K562 (cell line): ENCODE data around the gene PEX6. TPM values are rescaled to one million over a fixed set of nuclear protein-coding genes. Genes with fewer than 3 reads are reported as not detected.

Experiments used
- ATAC-seq: fragments of 200-7000 bp; cut with Tn5 transposase; 3 replicates; pipeline ENCODE4 v1.9.1; 2020; ENCODE audit warnings: moderate library complexity
- BruUV-seq: library from RNA; stranded (reverse); fragments of 400-500 nt; replicated peaks from 2 replicates; lab custom pipeline; 2021; lab: Mats Ljungman, UMichigan
- CTCF ChIA-PET: fragments of 300-600 bp; formaldehyde crosslinking; extraction: SDS; loops from one replicate; lab custom pipeline; 2021; ENCODE audit warnings: low intra/inter-chr PET ratio; lab: Yijun Ruan, JAX
- POLR2A ChIA-PET: fragments of 300-600, 350-650 bp; sonication (Branson Sonifier 250); formaldehyde crosslinking; extraction: SDS; loops from one replicate; lab custom pipeline; 2021; ENCODE audit warnings: antibody characterized with exemption, inconsistent platforms; lab: Yijun Ruan, JAX
- DNase-seq, 4 experiments: peaks; one replicate each; pipeline versions ENCODE4 v3.0.0 to v3.0.0-alpha.2; 2011 to 2018; ENCODE audit warnings: low spot score in 3 of 4, mixed read lengths in 3 of 4; ENCODE audit errors: extremely low read depth in 1 of 4
- FAIRE-seq: peaks from 2 replicates; lab custom pipeline; 2011; peaks lifted over from hg19 to GRCh38; lab: Jason Lieb, UNC
- H2AFZ ChIP-seq: 2 replicates; pipeline ENCODE4 v1.6.0; 2011; ENCODE audit warnings: low read depth, low read length, control low read depth, inconsistent platforms
- H3K27ac ChIP-seq: fragments of 200-600 bp; 3 replicates; pipeline ENCODE4 v1.8.0; 2011; ENCODE audit warnings: low read depth, mild to moderate bottlenecking, control low read depth, inconsistent platforms, low read length, moderate library complexity, mixed read lengths; ENCODE audit errors: extremely low read depth
- H3K27me3 ChIP-seq, 2 experiments: fragments of 300-600 bp in 1 of 2; 2 replicates in 1 of 2; 3 replicates in 1 of 2; pipeline versions ENCODE4 v1.6.0 to v1.8.0; 2011; ENCODE audit warnings: inconsistent platforms in 2 of 2, low read length in 2 of 2, mild to moderate bottlenecking in 1 of 2, mixed read lengths in 1 of 2, moderate library complexity in 1 of 2; ENCODE audit not compliant: control insufficient read depth in 2 of 2, insufficient read depth in 2 of 2
- H3K36me3 ChIP-seq: fragments of 300-600 bp; 3 replicates; pipeline ENCODE4 v1.8.0; 2011; ENCODE audit warnings: mild to moderate bottlenecking, low read length, inconsistent platforms; ENCODE audit not compliant: control insufficient read depth, insufficient read depth
- H3K4me1 ChIP-seq, 2 experiments: fragments of 200-600 bp in 1 of 2; replicated peaks in 1 of 2; 2 replicates in 1 of 2; 3 replicates in 1 of 2; pipeline versions ENCODE4 v1.5.1 to v1.8.0; 2011; ENCODE audit warnings: inconsistent platforms in 2 of 2, low read length in 2 of 2, mild to moderate bottlenecking in 1 of 2, mixed read lengths in 1 of 2, moderate library complexity in 1 of 2; ENCODE audit not compliant: control insufficient read depth in 2 of 2, insufficient read depth in 2 of 2
- H3K4me2 ChIP-seq: 2 replicates; pipeline ENCODE4 v1.6.1; 2011; ENCODE audit warnings: low read length, control low read depth, inconsistent platforms, mixed read lengths; ENCODE audit not compliant: insufficient read depth
- H3K4me3 ChIP-seq: fragments of 200-600 bp; sonication (generic), shearing (Covaris generic); 2 replicates; pipeline ENCODE4 v1.5.1; 2016; ENCODE audit warnings: control low read depth, inconsistent platforms
- H3K79me2 ChIP-seq: fragments of 200-600 bp; 3 replicates; pipeline ENCODE4 v1.8.0; 2011; ENCODE audit warnings: low read length, inconsistent platforms; ENCODE audit not compliant: control insufficient read depth, insufficient read depth
- H3K9ac ChIP-seq, 2 experiments: 2 replicates each; pipeline versions ENCODE4 v1.6.0 to v1.6.1; 2011; ENCODE audit warnings: low read depth in 2 of 2, low read length in 2 of 2, control low read depth in 1 of 2, inconsistent platforms in 1 of 2, mild to moderate bottlenecking in 1 of 2, mixed read lengths in 1 of 2; ENCODE audit not compliant: insufficient read depth in 1 of 2
- H3K9me1 ChIP-seq: one replicate; pipeline ENCODE4 v1.6.0; 2011; ENCODE audit warnings: inconsistent platforms, mild to moderate bottlenecking, low read length, moderate library complexity; ENCODE audit not compliant: control insufficient read depth, insufficient read depth
- H3K9me3 ChIP-seq: replicated peaks from 2 replicates; pipeline ENCODE4 v1.5.1; 2011; ENCODE audit warnings: low read depth, low read length, inconsistent platforms; ENCODE audit not compliant: control insufficient read depth, insufficient read depth
- H4K20me1 ChIP-seq: replicated peaks from 2 replicates; pipeline ENCODE4 v1.6.1; 2011; ENCODE audit warnings: low read length, inconsistent platforms, mixed read lengths; ENCODE audit not compliant: control insufficient read depth, insufficient read depth
- KLF1 ChIP-seq: fragments of 450-650 bp; IDR thresholded peaks from 2 replicates; pipeline ENCODE4 v1.6.1; 2016; ENCODE audit warnings: missing genetic modification characterization, missing compliant biosample characterization
- NFRKB ChIP-seq: fragments of 450-650 bp; IDR thresholded peaks from 2 replicates; pipeline ENCODE4 v1.6.1; 2016; ENCODE audit warnings: low read depth
- PHF20 ChIP-seq: fragments of 450-650 bp; IDR thresholded peaks from 2 replicates; pipeline ENCODE4 v1.6.1; 2018; ENCODE audit not compliant: partially characterized antibody
- PHF8 ChIP-seq: fragments of 200-600 bp; sonication (generic); IDR thresholded peaks from 2 replicates; pipeline ENCODE4 v1.6.1; 2012; ENCODE audit warnings: mixed run types, mild to moderate bottlenecking, inconsistent platforms, low read length, moderate library complexity, borderline replicate concordance
- POLR2G ChIP-seq: fragments of 200-400 bp; formaldehyde crosslinking; IDR thresholded peaks from 2 replicates; pipeline ENCODE4 v1.6.1; 2017; ENCODE audit warnings: low read depth, mild to moderate bottlenecking, antibody characterized with exemption, low read length, moderate library complexity
- STAT6 ChIP-seq: sonication (generic); formaldehyde crosslinking; IDR thresholded peaks from 2 replicates; pipeline ENCODE4 v1.8.1; 2023; ENCODE audit warnings: mild to moderate bottlenecking, missing genetic modification reagents
- TFAP4 ChIP-seq: sonication (generic); formaldehyde crosslinking; IDR thresholded peaks from 2 replicates; pipeline ENCODE4 v1.8.0; 2022; ENCODE audit warnings: missing genetic modification reagents, mild to moderate bottlenecking, moderate library complexity, borderline replicate concordance
- ZC3H11A ChIP-seq: IDR thresholded peaks from 2 replicates; pipeline ENCODE4 v1.6.1; 2012; ENCODE audit warnings: low read depth, low read length, improper control_type of control experiment
- ZNF121 ChIP-seq: sonication (generic); formaldehyde crosslinking; conservative IDR thresholded peaks from 2 replicates; pipeline ENCODE4 v1.8.0; 2022; ENCODE audit warnings: missing genetic modification reagents
- ZNF217 ChIP-seq: sonication (generic); formaldehyde crosslinking; IDR thresholded peaks from 2 replicates; pipeline ENCODE4 v1.8.0; 2022; ENCODE audit warnings: mild to moderate bottlenecking, missing genetic modification reagents
- WGBS: fragments of 100-300 bp; shearing (Covaris generic); methylation state at CpG from one replicate; pipeline ENCODE4 v1.1.6; 2016; ENCODE audit warnings: low coverage, mixed read lengths; ENCODE audit not compliant: insufficient coverage; ENCODE audit errors: missing lambda C conversion rate; 5-methylcytosine and 5-hydroxymethylcytosine counted together
- in situ Hi-C: fragments of 300-500 bp; cut with MboI; formaldehyde crosslinking; loops from 4 replicates; pipeline ENCODE4 v1.15.0; 2018; ENCODE audit warnings: inconsistent platforms, mixed read lengths
- intact Hi-C: fragments of 100-400 bp; cut with micrococcal nuclease; formaldehyde crosslinking; loops from 2 replicates; pipeline ENCODE4 v1.14.2; 2022
- polyA plus RNA-seq, 8 experiments: library from polyadenylated mRNA; depleted of rRNA in 4 of 8; stranded (reverse) in 5 of 8; unstranded in 3 of 8; fragments of >200 nt; fragmentation: Nextera tagmentation in 2 of 8; fragmentation: Illumina TruSeq in 1 of 8; extraction: Ambion mirVana in 2 of 8; extraction: Trizol in 1 of 8; gene quantifications; 2 replicates each; pipeline versions ENCODE4 v1.2.1 to v1.2.3, GENCODE V29; 2011 to 2014; ENCODE audit warnings: inconsistent platforms in 1 of 8, missing spikeins in 1 of 8
- total RNA-seq, 7 experiments: library from RNA; depleted of rRNA in 6 of 7; stranded (reverse); fragments of >200 nt in 6 of 7; fragmentation: Illumina TruSeq in 2 of 7; extraction: Trizol in 2 of 7; gene quantifications; 2 replicates each; pipeline versions ENCODE4 v1.2.1 to v1.2.3, GENCODE V29; 2011 to 2021; ENCODE audit warnings: low replicate concordance in 1 of 7
- TF ChIP-seq, protein P1 (sequence below), 2 experiments: fragments of 450-650 bp; conservative IDR thresholded peaks; 2 replicates each; pipeline ENCODE4 v1.6.1; 2017; ENCODE audit warnings: mild to moderate bottlenecking in 2 of 2, moderate library complexity in 2 of 2
- TF ChIP-seq, protein P2 (sequence below): fragments of 450-650 bp; IDR thresholded peaks from 2 replicates; pipeline ENCODE4 v1.7.1; 2018; ENCODE audit warnings: mild to moderate bottlenecking, low read depth; ENCODE audit not compliant: partially characterized antibody

Gene PEX6
- total and polyA plus RNA-seq, 9 of the 15 experiments (the other 6 are each of a cell fraction or from before 2014, with no cell fraction given): 0.17 to 20.8 (median 6.9) TPM

DNA sequence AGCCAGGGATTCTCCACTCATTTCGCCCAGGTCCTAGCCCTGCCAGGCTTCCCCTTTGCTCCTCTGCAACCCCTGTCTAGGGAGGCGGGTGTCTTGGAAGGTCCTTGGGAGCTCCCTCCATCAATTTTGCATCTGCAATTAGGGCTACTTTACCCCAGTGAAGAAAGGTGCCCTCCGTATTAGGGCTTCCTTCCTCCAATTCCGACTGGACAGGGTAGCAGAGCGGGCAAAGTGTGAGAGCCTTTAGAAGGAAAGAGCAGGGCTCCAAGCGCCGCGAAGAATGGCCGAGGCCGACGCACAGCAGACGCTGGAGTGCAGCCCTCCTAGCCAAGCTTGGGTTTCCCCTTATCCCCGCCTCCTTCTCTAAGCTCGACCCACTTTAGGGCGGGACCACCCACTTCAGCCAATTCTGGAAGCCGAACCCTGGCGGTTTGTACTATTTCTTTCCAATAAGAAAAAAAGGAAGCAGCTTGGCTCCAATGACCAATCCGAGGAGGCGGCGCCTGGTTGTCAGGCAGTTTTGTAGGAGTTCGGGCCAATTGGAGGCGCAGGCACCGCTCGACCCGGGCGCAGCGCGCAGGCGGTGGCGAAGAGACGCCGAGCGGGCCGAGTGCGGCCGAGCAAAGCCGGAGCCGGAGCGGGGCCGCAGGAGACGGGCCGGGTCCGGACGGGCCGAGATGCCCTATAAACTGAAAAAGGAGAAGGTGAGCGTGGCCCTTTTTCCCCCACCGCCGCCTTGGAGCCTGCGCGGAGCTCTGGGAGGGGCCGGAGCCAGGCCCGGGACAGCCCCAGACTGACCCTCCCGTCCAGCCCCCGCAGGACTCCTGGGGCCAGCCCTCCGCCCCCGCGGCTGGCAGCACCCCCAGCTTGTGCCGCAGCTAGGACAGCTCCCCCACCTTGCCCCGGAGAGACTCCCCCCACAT is 5.3 kb upstream of the PEX6 start, which contains the start of gene PPP2R5D:
Gene PPP2R5D, plus strand, starts transcription at position 570 of the 923 bp plus-strand sequence. Its CDS starts 108 bp downstream, at position 678.
- H3K27ac ChIP-seq: peak within 1 kb of the TSS; percentile 69
- no peaks in the 10 kb centered on the region for H3K9me3 ChIP-seq
- no peaks in the 10 kb centered on the region for H3K27me3 ChIP-seq
- intact Hi-C loops: no loop called here
- H2AFZ ChIP-seq: peak within 1 kb of the TSS; percentile 93
- peaks cover 38 to 39% of the 10 kb centered on the region in 2 experiments for H3K4me1 ChIP-seq
- H3K9me1 ChIP-seq: peaks cover 12% of the 10 kb centered on the region
- peak within 1 kb of the TSS; percentile 93 for H3K4me2 ChIP-seq
- CTCF ChIA-PET: no interaction called here
- ATAC-seq: peak; percentile 96
- WGBS: under 1% methylated on average over 57 of the region's 59 CpGs
- H3K4me3 ChIP-seq: peak within 1 kb of the TSS; percentile 64
- H3K79me2 ChIP-seq: peaks cover 33% of the 10 kb centered on the region
- peaks cover 11% of the 10 kb centered on the region for H4K20me1 ChIP-seq
- POLR2A ChIA-PET: interaction anchor here (0.5 to 2.0 kb wide), 21 partner anchors 9 to 423 kb away, joined by 3 to 23 read pairs (median 4); partner anchors contain the start of genes KLC4, KLHDC3, MEA1 and MRPL2
- in situ Hi-C loops: no loop called here
- H3K9ac ChIP-seq: peak within 1 kb of the TSS; percentile 72 to 94
- no TSS peak for BruUV-seq
- FAIRE-seq: peak; percentile 99
- peaks cover 20% of the 10 kb centered on the region for H3K36me3 ChIP-seq
- peak; percentile 93 to 100 (median 96) for DNase-seq
- TF ChIP-seq ZC3H11A (no peak), ZNF121 (CRISPR knock-in tag) (no peak), PHF8 (peak; percentile 89; the same call in 1 of the 2 replicates), TFAP4 (CRISPR knock-in tag) (peak; percentile 45), NFRKB (peak; percentile 46; the same call in 1 of the 2 replicates), STAT6 (CRISPR knock-in tag) (peak; percentile 87; the same call in 1 of the 2 replicates), PHF20 (peak; percentile 27), KLF1 (tag) (no peak), ZNF217 (CRISPR knock-in tag) (no peak), POLR2G (peak; percentile 88)
- TF ChIP-seq, protein P1, sequence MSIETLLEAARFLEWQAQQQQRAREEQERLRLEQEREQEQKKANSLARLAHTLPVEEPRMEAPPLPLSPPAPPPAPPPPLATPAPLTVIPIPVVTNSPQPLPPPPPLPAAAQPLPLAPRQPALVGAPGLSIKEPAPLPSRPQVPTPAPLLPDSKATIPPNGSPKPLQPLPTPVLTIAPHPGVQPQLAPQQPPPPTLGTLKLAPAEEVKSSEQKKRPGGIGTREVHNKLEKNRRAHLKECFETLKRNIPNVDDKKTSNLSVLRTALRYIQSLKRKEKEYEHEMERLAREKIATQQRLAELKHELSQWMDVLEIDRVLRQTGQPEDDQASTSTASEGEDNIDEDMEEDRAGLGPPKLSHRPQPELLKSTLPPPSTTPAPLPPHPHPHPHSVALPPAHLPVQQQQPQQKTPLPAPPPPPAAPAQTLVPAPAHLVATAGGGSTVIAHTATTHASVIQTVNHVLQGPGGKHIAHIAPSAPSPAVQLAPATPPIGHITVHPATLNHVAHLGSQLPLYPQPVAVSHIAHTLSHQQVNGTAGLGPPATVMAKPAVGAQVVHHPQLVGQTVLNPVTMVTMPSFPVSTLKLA (conservative IDR thresholded peaks at IDR 0.05): no peak
- TF ChIP-seq, protein P2, sequence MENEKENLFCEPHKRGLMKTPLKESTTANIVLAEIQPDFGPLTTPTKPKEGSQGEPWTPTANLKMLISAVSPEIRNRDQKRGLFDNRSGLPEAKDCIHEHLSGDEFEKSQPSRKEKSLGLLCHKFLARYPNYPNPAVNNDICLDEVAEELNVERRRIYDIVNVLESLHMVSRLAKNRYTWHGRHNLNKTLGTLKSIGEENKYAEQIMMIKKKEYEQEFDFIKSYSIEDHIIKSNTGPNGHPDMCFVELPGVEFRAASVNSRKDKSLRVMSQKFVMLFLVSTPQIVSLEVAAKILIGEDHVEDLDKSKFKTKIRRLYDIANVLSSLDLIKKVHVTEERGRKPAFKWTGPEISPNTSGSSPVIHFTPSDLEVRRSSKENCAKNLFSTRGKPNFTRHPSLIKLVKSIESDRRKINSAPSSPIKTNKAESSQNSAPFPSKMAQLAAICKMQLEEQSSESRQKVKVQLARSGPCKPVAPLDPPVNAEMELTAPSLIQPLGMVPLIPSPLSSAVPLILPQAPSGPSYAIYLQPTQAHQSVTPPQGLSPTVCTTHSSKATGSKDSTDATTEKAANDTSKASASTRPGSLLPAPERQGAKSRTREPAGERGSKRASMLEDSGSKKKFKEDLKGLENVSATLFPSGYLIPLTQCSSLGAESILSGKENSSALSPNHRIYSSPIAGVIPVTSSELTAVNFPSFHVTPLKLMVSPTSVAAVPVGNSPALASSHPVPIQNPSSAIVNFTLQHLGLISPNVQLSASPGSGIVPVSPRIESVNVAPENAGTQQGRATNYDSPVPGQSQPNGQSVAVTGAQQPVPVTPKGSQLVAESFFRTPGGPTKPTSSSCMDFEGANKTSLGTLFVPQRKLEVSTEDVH: no peak
